Stimulated activated CD8-positive, alpha-beta memory T cell treated with anti-CD3 and anti-CD28 coated beads, Interleukin-2, amount 100 ng/mL, for 48 hours (primary cell): Measurements from ENCODE around the gene PRKCB.
"Not testable (repeated sequence)": the region's sequence is repeated elsewhere in the genome, so short reads cannot be mapped to it uniquely, and the experiment has no call there.

Source experiments
- DNase-seq, 2 donors: peaks; one replicate each; pipeline ENCODE4 v3.0.0-alpha.2; 2020; ENCODE audit warnings: low read depth in 2 of 2

PRKCB gene

GRCh38 chr16:23902748-23903414 lies 67.1 kb downstream of the PRKCB start:
- DNase-seq = no peak

- DNase-seq = no peak
These were observed 69.2 kb downstream of the PRKCB start for GRCh38 chr16:23905027-23905426.

- DNase-seq = no peak
These were observed 71.7 kb downstream of the PRKCB start for GRCh38 chr16:23907457-23907902.

GRCh38 chr16:23907903-23908302 lies 72.1 kb downstream of the PRKCB start:
- DNase-seq = no peak

GRCh38 chr16:23908790-23909189 lies 73.0 kb downstream of the PRKCB start:
- DNase-seq = no peak

GRCh38 chr16:23909792-23910418 lies 74.1 kb downstream of the PRKCB start:
- DNase-seq = no peak

GRCh38 chr16:23914946-23915530 lies 79.3 kb downstream of the PRKCB start:
- no peak for DNase-seq

- not testable (repeated sequence) for DNase-seq
These were observed 80.8 kb downstream of the PRKCB start for GRCh38 chr16:23916552-23916951.

- no peak for DNase-seq
These were observed 81.8 kb downstream of the PRKCB start for GRCh38 chr16:23917621-23918020.

- DNase-seq = no peak
These were observed 84.7 kb downstream of the PRKCB start for GRCh38 chr16:23920446-23920845.

- DNase-seq = no peak
These were observed 85.1 kb downstream of the PRKCB start for GRCh38 chr16:23920899-23921298.

GRCh38 chr16:23922406-23922805 lies 86.6 kb downstream of the PRKCB start:
- DNase-seq = no peak

GRCh38 chr16:23924128-23924527 lies 88.3 kb downstream of the PRKCB start:
- no peak for DNase-seq

- DNase-seq = no peak
These were observed 92.0 kb downstream of the PRKCB start for GRCh38 chr16:23927796-23928195.

GRCh38 chr16:23929237-23929636 lies 93.5 kb downstream of the PRKCB start:
- no peak for DNase-seq

GRCh38 chr16:23929856-23930255 lies 94.1 kb downstream of the PRKCB start:
- DNase-seq = no peak

- DNase-seq = no peak
These were observed 95.0 kb downstream of the PRKCB start for GRCh38 chr16:23930791-23931190.

- no peak for DNase-seq
These were observed 95.4 kb downstream of the PRKCB start for GRCh38 chr16:23931199-23931598.

- DNase-seq = not testable (repeated sequence)
These were observed 97.9 kb downstream of the PRKCB start for GRCh38 chr16:23933650-23934049.

GRCh38 chr16:23934610-23935236 lies 98.9 kb downstream of the PRKCB start:
- DNase-seq = no peak

GRCh38 chr16:23940111-23940510 lies 104.3 kb downstream of the PRKCB start:
- DNase-seq = no peak

- DNase-seq = no peak
These were observed 105.2 kb downstream of the PRKCB start for GRCh38 chr16:23941025-23941424.
